T-helper 9 cell (primary cell): ENCODE measurements around the gene KIAA0586.
"Not testable (repeated sequence)": the region's sequence is repeated elsewhere in the genome, so short reads cannot be mapped to it uniquely, and the experiment has no call there.

ENCODE experiments used
- DNase-seq: peaks from one replicate; pipeline ENCODE4 v3.0.0-alpha.2; 2020

KIAA0586 gene

GRCh38 chr14:58465421-58465820 is 37.9 kb downstream of the KIAA0586 start:
- no peak for DNase-seq

DNA sequence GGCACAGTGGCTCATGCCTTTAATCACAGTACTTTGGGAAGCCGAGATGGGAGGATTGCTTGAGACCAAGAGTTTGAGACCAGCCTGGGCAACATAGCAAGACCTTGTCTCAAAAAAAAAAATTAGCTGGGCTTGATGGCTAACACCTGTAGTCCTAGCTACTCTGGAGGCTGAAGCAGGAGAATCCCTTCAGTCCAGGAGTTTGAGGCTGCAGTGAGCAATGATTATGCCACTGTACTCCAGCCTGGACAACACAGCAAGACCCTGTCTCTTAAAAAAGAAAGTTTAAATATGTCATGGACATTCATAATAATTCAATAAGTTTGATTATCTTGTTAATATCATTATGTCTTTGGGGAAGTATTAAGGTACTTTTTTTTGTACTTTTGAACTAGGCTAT is 38.9 kb downstream of the KIAA0586 start:
- no peak for DNase-seq

GRCh38 chr14:58467575-58467974 is 40.1 kb downstream of the KIAA0586 start:
- DNase-seq: no peak

- no peak for DNase-seq
Measured at GRCh38 chr14:58469309-58469708, 41.8 kb downstream of the KIAA0586 start.

GRCh38 chr14:58476320-58476719 is 48.8 kb downstream of the KIAA0586 start:
- no peak for DNase-seq

- DNase-seq: no peak
Measured at GRCh38 chr14:58477653-58478052, 50.1 kb downstream of the KIAA0586 start.

DNA sequence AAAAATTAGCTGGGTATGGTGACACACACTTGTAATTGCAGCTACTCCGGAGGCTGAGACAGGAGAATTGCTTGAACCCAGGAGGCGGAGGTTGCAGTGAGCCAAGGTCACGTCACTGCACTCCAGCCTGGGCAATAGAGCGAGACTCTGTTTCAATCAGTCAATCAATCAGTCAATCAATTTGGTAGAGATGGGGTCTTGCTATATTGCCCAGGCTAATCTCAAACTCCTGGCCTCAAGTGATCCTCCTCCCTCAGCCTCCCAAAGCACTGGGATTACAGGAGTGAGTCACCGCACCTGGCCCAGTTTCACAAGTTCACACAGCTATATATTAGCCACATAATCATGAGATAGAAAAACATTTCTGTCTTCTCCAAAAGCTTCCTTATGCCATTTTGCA is 50.8 kb downstream of the KIAA0586 start:
- DNase-seq: not testable (repeated sequence)

- no peak for DNase-seq
Measured at GRCh38 chr14:58479975-58480374, 52.5 kb downstream of the KIAA0586 start.

GRCh38 chr14:58484176-58484575 is 56.7 kb downstream of the KIAA0586 start:
- DNase-seq: no peak

DNA sequence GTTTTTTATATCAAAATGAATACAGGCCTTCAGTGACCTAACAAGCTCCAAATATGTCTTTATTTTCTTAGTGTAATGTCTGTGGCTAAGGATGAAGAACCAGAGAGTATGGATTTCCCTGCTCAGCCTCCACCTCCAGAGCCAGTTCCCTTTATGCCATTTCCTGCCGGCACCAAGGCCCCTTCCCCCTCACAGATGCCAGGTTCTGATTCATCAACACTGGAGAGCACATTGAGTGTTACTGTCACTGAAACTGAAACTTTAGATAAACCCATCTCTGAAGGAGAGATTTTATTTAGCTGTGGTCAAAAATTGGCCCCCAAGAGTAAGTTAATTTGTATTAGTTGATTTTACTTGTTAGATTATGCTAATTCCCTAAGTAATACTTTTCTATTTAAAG is 61.0 kb downstream of the KIAA0586 start:
- no peak for DNase-seq

- no peak for DNase-seq
Measured at GRCh38 chr14:58491593-58491992, 64.1 kb downstream of the KIAA0586 start.

DNA sequence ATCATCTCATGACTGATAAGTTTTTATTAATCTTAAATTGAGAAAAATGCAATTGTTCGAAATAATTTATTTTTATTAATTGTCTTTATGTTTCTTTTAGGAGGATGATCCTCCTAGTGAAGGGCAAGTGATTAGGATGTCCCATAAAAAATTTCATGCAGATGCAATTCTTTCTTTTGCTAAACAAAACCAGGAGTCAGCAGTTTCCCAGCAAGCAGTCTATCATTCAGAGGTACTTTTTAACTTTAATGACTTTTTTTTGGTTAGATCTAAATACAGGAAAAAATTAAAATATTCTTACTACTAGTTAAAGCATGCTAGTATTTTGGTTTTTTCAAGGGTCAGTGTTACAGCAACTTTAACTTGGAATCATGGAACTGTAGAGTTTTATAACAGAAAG is 64.5 kb downstream of the KIAA0586 start:
- DNase-seq: no peak

DNA sequence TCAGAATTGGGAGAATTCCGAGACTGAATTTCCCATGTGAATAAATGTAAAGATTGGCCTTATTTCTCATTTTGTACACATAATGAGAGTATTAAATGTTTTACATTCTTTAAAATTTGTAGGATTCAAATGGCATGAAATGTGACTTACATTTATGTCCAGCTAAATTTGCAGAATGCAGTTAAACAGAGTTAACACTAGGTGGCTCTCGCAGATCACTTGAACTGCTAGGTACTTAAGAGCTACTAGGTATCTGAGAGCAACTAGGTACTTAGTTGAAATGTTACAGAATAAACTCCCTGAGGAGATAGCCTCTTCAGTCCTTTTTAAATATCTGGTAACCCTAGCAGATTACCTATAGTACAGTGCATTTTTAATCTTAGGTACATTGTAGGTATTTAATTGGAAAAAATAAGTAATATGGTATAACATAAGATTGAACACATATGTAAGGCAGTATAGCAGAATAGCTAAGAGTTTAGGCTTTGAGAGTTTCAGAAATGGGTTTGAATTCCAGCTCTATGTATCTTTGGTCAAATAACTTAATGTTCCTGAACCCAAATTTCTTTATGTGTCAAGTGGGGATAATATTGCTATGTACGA is 73.8 kb downstream of the KIAA0586 start:
- no peak for DNase-seq

GRCh38 chr14:58513272-58513671 is 85.8 kb downstream of the KIAA0586 start:
- no peak for DNase-seq

DNA sequence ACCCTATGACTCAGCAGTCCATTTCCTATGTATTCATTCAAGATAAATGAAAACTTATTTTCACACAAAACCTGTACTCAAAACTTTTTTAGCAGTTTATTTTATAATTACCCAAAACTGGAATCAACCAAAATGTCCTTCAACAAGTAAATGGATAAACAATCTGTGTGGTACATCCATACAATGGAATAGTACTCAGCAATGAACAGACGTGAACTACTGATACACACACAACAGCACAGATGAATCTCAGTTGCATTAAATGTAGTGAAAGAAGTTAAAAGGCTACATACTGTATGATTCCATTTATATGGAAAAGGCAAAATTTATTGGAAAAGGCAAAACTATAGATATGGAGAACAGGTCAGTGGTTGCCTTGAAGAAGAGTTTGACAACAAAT is 90.1 kb downstream of the KIAA0586 start:
- DNase-seq: no peak

DNA sequence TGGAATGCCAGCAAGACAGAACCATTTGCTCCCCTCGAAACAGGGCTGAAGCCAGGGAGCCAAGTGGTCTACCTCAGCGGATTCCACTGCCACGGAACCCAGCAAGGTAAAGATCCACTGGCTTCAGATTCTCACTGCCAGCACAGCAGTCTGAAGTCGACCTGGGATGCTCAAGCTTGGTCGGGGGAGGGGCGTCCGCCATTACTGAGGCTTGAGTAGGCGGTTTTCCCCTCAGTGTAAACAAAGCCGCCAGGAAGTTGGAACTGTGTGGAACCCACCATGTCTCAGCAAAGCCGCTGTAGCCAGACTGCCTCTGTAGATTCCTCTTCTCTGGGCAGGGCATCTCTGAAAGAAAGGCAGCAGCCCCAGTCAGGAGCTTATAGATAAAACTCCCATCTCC is 98.2 kb downstream of the KIAA0586 start:
- DNase-seq: not testable (repeated sequence)

DNA sequence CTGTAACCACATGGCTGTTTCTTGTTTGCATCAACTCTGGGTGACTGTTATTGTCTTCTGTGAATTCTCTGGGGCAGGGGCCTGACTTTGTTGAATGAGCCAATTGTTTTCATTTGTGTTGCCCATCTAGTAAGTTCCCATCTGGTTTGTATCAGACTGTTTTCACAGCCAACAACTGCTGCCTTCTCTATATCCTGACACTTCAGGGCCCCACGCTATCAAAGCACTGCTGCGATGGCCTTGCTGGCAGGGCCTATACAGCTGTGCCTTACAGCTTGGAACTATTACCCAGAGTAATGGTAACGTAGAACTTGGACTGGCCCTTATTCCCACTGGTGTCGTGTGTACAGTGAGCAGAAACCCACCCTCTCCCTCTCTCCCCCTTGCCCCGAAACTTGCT is 105.9 kb downstream of the KIAA0586 start:
- no peak for DNase-seq

DNA sequence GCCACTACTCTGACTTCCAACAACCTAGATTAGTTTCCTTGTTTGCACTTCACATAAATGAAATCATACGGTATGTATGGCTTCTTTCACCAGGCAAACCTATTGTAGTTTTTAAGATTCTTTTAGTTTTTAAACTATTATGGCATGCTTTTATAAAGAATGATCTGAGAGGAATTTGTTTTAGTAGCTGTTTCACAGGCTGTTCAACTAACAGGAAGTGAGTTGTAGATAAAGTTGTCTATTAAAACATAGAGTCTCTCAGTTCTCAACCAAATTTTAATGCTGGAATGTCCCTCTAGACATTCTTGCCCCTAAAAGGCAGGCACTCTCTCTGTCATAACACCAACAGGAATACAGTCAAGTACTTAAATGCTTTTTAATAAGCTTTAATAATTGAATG is 107.5 kb downstream of the KIAA0586 start:
- no peak for DNase-seq

DNA sequence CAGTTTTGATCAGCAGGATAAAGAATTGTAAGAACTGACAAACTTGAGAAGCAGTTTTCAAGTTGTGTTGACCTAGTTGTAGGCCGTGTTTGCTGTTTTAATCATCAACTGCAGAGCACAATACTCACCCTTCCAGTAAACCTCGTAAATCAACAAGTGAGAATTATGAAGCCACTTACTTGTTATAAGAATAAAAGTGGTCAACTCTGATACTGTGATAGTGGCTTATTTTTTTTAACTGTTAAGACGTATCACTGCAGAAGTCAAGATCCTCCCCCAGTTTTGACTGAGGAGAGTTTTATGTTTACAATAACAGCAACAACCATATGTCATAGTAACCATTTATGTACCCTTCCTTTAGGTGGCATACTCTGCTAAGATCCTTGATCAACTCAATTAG is 109.5 kb downstream of the KIAA0586 start:
- no peak for DNase-seq

GRCh38 chr14:58540749-58541632 is 113.5 kb downstream of the KIAA0586 start:
- DNase-seq: no peak

DNA sequence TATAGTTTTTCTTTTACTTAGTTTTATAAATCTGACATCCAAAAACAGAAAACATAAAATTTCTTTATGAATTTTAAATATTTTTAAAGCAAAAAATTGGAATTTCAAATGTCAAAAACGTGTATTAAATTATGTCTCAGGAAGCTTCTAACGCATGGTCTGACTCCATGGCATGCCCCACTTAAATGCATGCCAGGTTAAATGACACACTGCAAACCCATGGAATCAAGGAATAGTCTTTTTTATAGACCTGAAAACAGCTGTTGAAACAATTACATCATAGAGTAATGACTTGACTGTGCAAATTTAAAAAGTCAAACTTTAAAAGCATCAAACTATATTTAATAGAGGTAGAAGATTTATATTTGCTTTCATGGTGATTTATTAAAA is 114.1 kb downstream of the KIAA0586 start:
- no peak for DNase-seq

DNA sequence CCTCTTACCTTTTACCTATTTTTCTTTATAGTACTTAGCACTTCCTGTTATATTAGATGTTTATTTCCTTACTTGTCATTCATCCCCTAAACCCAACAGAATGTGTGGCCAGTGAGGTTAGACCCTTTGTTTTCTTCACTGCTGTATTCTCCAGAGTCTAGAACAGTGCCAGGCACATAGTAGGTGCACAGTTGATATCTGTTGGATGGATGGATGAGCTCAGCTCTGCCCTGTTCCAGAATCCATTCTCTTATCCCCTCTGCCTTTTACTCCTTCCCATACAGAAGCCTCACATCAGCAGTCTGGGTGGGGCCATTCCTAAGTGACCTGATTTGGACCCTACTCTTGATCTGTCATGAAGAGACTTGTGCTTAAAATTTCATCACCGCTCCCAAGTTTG is 115.7 kb downstream of the KIAA0586 start:
- DNase-seq: no peak

DNA sequence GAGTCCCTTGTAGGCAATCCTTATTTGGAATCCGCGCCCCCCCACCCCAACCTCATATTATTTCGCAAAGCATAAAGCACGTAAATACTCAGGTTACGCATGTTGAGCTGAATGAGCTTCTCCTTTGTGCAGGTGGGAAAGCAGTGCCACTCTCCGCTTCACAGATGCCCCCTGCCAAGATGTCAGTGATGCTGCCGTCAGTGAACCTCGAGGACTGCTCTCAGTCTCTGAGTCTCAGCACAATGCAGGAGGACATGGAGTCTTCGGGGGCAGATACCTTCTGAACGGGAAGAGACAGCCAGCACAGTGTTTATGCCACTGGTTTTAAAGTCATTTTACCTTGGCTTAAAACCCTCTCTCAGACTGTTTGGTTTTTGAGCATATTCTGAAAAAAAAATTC is 120.1 kb downstream of the KIAA0586 start:
- no peak for DNase-seq

- DNase-seq: no peak
Measured at GRCh38 chr14:58549105-58549757, 121.7 kb downstream of the KIAA0586 start.
